Vagina (tissue), 1 donor: ENCODE data around the gene PYDC2. TPM values are rescaled to one million over a fixed set of nuclear protein-coding genes. Genes with fewer than 3 reads are reported as not detected.

Experiments
- small RNA-seq: library from RNA; depleted of rRNA; stranded (forward); fragments of <200 nt; gene quantifications from one replicate; pipeline ENCODE3, GENCODE V24; 2016
- total RNA-seq: library from RNA; depleted of rRNA; stranded (reverse); fragments of >200 nt; gene quantifications from one replicate; pipeline ENCODE4 v1.2.3, GENCODE V29; 2016

PYDC2 gene
- total RNA-seq, 1 donor from 2014 or later = not detected

Small RNAs within 50 kb of the gene (small RNA-seq; reads per million reads assigned to genes)
- gene PYDC2 = not detected

Other genes with a start within 250 kb of the PYDC2 start
- gene CCDC50, start 131.8 kb upstream of the PYDC2 start, total RNA-seq = 58.7 TPM
- 1.7 TPM for gene UTS2B, start 130.6 kb upstream of the PYDC2 start, total RNA-seq